ENCODE results near the gene LSM10. TPM values are rescaled to one million over a fixed set of nuclear protein-coding genes. Genes with fewer than 3 reads are reported as not detected.
A peak's percentile ranks its signal among the peaks of the same experiment; 100 is the strongest.

LSM10 gene
- total and polyA plus RNA-seq, 2 of the 4 experiments (the other 2 are of a cell fraction), result 11.7 to 78.9 TPM

- TF ChIP-seq ELK1 (IDR thresholded peaks at IDR 0.05; ENCODE audit: borderline replicate concordance, low read depth, low read length) (no peak), BHLHE40 (IDR thresholded peaks at IDR 0.05; ENCODE audit: low read depth, low read length) (peak; percentile 81), CHD1 (IDR thresholded peaks at IDR 0.05; ENCODE audit: low read depth, low read length) (0 out of 2 replicates have a peak, but pooled peaks have one; percentile 84), RFX5 (IDR thresholded peaks at IDR 0.05; ENCODE audit: low read depth, low read length) (no peak)
Observed at GRCh38 chr1:36386265-36387140, 11.2 kb downstream of the LSM10 start (continued).
